ENCODE data around the gene ISX. TPM values are rescaled to one million over a fixed set of nuclear protein-coding genes. Genes with fewer than 3 reads are reported as not detected.
A peak's percentile ranks its signal among the peaks of the same experiment; 100 is the strongest.

The ISX gene
- total and polyA plus RNA-seq, 10 of the 15 experiments (the other 5 are each of a cell fraction or from before 2014, with no cell fraction given): 0.05 to 0.66 (median 0.25) TPM

DNA sequence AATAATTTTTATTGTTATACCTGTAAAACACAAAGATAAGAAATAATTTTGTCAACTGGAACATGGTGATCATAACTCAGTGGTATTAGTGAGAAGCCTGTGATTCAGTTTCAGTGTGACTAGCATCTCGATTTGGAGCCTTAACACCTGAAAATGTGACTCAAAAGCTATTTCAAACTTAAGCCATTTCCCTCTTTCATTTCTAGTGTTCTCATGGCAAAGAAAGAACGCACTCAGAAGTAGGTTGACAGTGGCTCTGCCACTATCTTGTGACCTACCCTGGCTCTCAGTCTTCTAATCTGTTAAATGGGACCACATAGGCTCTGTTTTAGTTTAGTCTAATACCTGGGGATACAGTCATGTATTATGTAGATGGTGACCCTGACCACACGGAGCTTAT lies 62.7 kb downstream of the ISX start (continued):
- TF ChIP-seq SPI1 (IDR thresholded peaks at IDR 0.05; ENCODE audit: borderline replicate concordance, insufficient read depth, low read depth, low read length): peak; percentile 84
- no peak for TF ChIP-seq SMC3 (IDR thresholded peaks at IDR 0.05; ENCODE audit: borderline replicate concordance, low read length)
- peak; percentile 81; the same call in 1 of the 2 replicates for TF ChIP-seq STAT3 (IDR thresholded peaks at IDR 0.05; ENCODE audit: low read depth, low read length)
- peak; percentile 93 for TF ChIP-seq CBX5 (IDR thresholded peaks at IDR 0.05; ENCODE audit: low read depth)
- TF ChIP-seq, protein P1, sequence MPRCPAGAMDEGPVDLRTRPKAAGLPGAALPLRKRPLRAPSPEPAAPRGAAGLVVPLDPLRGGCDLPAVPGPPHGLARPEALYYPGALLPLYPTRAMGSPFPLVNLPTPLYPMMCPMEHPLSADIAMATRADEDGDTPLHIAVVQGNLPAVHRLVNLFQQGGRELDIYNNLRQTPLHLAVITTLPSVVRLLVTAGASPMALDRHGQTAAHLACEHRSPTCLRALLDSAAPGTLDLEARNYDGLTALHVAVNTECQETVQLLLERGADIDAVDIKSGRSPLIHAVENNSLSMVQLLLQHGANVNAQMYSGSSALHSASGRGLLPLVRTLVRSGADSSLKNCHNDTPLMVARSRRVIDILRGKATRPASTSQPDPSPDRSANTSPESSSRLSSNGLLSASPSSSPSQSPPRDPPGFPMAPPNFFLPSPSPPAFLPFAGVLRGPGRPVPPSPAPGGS (IDR thresholded peaks at IDR 0.05; ENCODE audit: borderline replicate concordance, insufficient read depth, low read depth, low read length, poor library complexity, severe bottlenecking): peak; percentile 88
- peak; percentile 89 for TF ChIP-seq NFIC (IDR thresholded peaks at IDR 0.05; ENCODE audit: low read depth, low read length)
- TF ChIP-seq E4F1 (IDR thresholded peaks at IDR 0.05; ENCODE audit: borderline replicate concordance, partially characterized antibody): no peak
- TF ChIP-seq ZSCAN29 (IDR thresholded peaks at IDR 0.05): no peak
- TF ChIP-seq, protein P2, sequence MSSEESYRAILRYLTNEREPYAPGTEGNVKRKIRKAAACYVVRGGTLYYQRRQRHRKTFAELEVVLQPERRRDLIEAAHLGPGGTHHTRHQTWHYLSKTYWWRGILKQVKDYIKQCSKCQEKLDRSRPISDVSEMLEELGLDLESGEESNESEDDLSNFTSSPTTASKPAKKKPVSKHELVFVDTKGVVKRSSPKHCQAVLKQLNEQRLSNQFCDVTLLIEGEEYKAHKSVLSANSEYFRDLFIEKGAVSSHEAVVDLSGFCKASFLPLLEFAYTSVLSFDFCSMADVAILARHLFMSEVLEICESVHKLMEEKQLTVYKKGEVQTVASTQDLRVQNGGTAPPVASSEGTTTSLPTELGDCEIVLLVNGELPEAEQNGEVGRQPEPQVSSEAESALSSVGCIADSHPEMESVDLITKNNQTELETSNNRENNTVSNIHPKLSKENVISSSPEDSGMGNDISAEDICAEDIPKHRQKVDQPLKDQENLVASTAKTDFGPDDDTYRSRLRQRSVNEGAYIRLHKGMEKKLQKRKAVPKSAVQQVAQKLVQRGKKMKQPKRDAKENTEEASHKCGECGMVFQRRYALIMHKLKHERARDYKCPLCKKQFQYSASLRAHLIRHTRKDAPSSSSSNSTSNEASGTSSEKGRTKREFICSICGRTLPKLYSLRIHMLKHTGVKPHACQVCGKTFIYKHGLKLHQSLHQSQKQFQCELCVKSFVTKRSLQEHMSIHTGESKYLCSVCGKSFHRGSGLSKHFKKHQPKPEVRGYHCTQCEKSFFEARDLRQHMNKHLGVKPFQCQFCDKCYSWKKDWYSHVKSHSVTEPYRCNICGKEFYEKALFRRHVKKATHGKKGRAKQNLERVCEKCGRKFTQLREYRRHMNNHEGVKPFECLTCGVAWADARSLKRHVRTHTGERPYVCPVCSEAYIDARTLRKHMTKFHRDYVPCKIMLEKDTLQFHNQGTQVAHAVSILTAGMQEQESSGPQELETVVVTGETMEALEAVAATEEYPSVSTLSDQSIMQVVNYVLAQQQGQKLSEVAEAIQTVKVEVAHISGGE (CRISPR knock-in tag; IDR thresholded peaks at IDR 0.05): peak; percentile 36; the same call in 1 of the 2 replicates
- no peak for TF ChIP-seq ATF3 (IDR thresholded peaks at IDR 0.05; ENCODE audit: borderline replicate concordance, extremely low read depth, low read depth, low read length)
- no peak for TF ChIP-seq HCFC1 (IDR thresholded peaks at IDR 0.05; ENCODE audit: low read length)
- no peak for TF ChIP-seq NFXL1 (IDR thresholded peaks at IDR 0.05; ENCODE audit: borderline replicate concordance)
- TF ChIP-seq ASH2L (IDR thresholded peaks at IDR 0.05; ENCODE audit: borderline replicate concordance, low read depth): no peak
- peak; percentile 12; the same call in 1 of the 2 replicates for TF ChIP-seq BMI1 (IDR thresholded peaks at IDR 0.05; ENCODE audit: borderline replicate concordance)
- peak; percentile 89 for TF ChIP-seq BCL11A (IDR thresholded peaks at IDR 0.05; ENCODE audit: low read depth, low read length)
- no peak for TF ChIP-seq ZBTB33 (IDR thresholded peaks at IDR 0.05)
- peak; percentile 99 for TF ChIP-seq SMARCA5 (IDR thresholded peaks at IDR 0.05)
- TF ChIP-seq MTA2 (IDR thresholded peaks at IDR 0.05; ENCODE audit: low read depth): peak; percentile 82
- TF ChIP-seq TAF1 (IDR thresholded peaks at IDR 0.05; ENCODE audit: borderline replicate concordance, low read depth, low read length): no peak
- peak; percentile 67; the same call in 1 of the 2 replicates for TF ChIP-seq YY1 (IDR thresholded peaks at IDR 0.05; ENCODE audit: low read depth, low read length)
- TF ChIP-seq MYC (IDR thresholded peaks at IDR 0.05; ENCODE audit: insufficient read depth, insufficient read length, insufficient replicate concordance, low read length, severe bottlenecking): no peak
- no peak for TF ChIP-seq RBBP5 (conservative IDR thresholded peaks at IDR 0.05)

Measured in GM12878 (cell line).